HCT116 (cell line): ENCODE measurements around the gene COX6A2. TPM values are rescaled to one million over a fixed set of nuclear protein-coding genes. Genes with fewer than 3 reads are reported as not detected.

Source experiments
- ATAC-seq: fragments of 200-7000 bp; cut with Tn5 transposase; 2 replicates; pipeline ENCODE4 v1.9.1; 2020; ENCODE audit warnings: mild to moderate bottlenecking, moderate library complexity
- Bru-seq: library from RNA; stranded (reverse); fragments of 400-500 nt; gene quantifications from one replicate; lab custom pipeline; 2021; lab: Mats Ljungman, UMichigan
- BruChase-seq, 2 experiments: library from RNA; stranded (reverse); fragments of 400-500 nt; gene quantifications; one replicate each; lab custom pipeline; 2021; lab: Mats Ljungman, UMichigan
- BruUV-seq: library from RNA; stranded (reverse); fragments of 400-500 nt; replicated peaks from 2 replicates; lab custom pipeline; 2021; lab: Mats Ljungman, UMichigan
- CTCF ChIA-PET: fragments of 300-600 bp; sonication (Branson Sonifier 250); formaldehyde crosslinking; loops from one replicate; lab custom pipeline; 2021; ENCODE audit warnings: antibody characterized with exemption; lab: Charles Lee
- POLR2A ChIA-PET: fragments of 300-600, 350-600 bp; sonication (Branson Sonifier 250); formaldehyde crosslinking; loops from one replicate; lab custom pipeline; 2021; ENCODE audit warnings: antibody characterized with exemption; lab: Charles Lee
- RAD21 ChIA-PET, 2 experiments: fragments of 300-600 bp; sonication (Branson Sonifier 250); formaldehyde crosslinking; loops; one replicate each; lab custom pipeline; 2023; ENCODE audit warnings: low total read pairs in 2 of 2; ENCODE audit not compliant: uncharacterized antibody in 2 of 2, unreplicated experiment in 2 of 2, low non-redundant PET in 1 of 2; lab: Charles Lee
- DNase-seq: peaks from one replicate; pipeline ENCODE4 v3.0.0-alpha.2; 2010; ENCODE audit warnings: low read depth, low spot score
- H2AFZ ChIP-seq: fragments of 200-600 bp; shearing (Covaris generic), sonication (generic); 2 replicates; pipeline ENCODE4 v1.6.1; 2017; ENCODE audit warnings: low read depth, mixed run types, mixed read lengths, antibody characterized with exemption, low read length; ENCODE audit not compliant: poor library complexity, severe bottlenecking
- H3K27ac ChIP-seq: 2 replicates; pipeline ENCODE4 v1.5.1; 2012; ENCODE audit warnings: low read depth, low read length
- H3K27me3 ChIP-seq: fragments of 200-600 bp; sonication (generic); 2 replicates; pipeline ENCODE4 v1.6.1; 2016; ENCODE audit warnings: mixed run types, low read length, mixed read lengths; ENCODE audit not compliant: insufficient read depth
- H3K36me3 ChIP-seq, 2 experiments: fragments of 200-500 bp in 1 of 2; fragments of 200-600 bp in 1 of 2; sonication (Bioruptor generic) in 1 of 2; sonication (generic) in 1 of 2; 2 replicates each; pipeline versions ENCODE4 v1.5.1 to v1.6.1; 2014 to 2016; ENCODE audit warnings: low read length in 2 of 2, inconsistent platforms in 1 of 2, mixed read lengths in 1 of 2, mixed run types in 1 of 2; ENCODE audit not compliant: insufficient read depth in 2 of 2, control insufficient read depth in 1 of 2
- H3K4me1 ChIP-seq, 2 experiments: fragments of 200-600 bp in 1 of 2; sonication (generic) in 1 of 2; 2 replicates each; pipeline versions ENCODE4 v1.5.1 to v1.6.1; 2012 to 2017; ENCODE audit warnings: low read length in 2 of 2, inconsistent platforms in 1 of 2, mild to moderate bottlenecking in 1 of 2, mixed read lengths in 1 of 2, mixed run types in 1 of 2, moderate library complexity in 1 of 2; ENCODE audit not compliant: insufficient read depth in 2 of 2, control insufficient read depth in 1 of 2
- H3K4me2 ChIP-seq: fragments of 200-600 bp; sonication (generic); 2 replicates; pipeline ENCODE4 v1.6.1; 2017; ENCODE audit warnings: mixed run types, low read length, mixed read lengths
- H3K4me3 ChIP-seq, 2 experiments: fragments of 200-600 bp in 1 of 2; sonication (generic) in 1 of 2; replicated peaks in 1 of 2; 2 replicates each; pipeline ENCODE4 v1.5.1; 2011 to 2016; ENCODE audit warnings: low read length in 2 of 2, control low read depth in 1 of 2, low read depth in 1 of 2, mild to moderate bottlenecking in 1 of 2, mixed read lengths in 1 of 2, mixed run types in 1 of 2
- H3K79me2 ChIP-seq: fragments of 200-600 bp; sonication (generic); 2 replicates; pipeline ENCODE4 v1.6.1; 2017; ENCODE audit warnings: mild to moderate bottlenecking, mixed run types, low read length, moderate library complexity, mixed read lengths; ENCODE audit not compliant: insufficient read depth
- H3K9ac ChIP-seq: fragments of 200-600 bp; sonication (generic); 2 replicates; pipeline ENCODE4 v1.6.1; 2016; ENCODE audit warnings: low read length, mixed read lengths
- H3K9me2 ChIP-seq: fragments of 200-600 bp; sonication (generic), shearing (Covaris generic); 2 replicates; pipeline ENCODE4 v1.6.1; 2017; ENCODE audit warnings: mixed run types, mild to moderate bottlenecking, moderate library complexity; ENCODE audit not compliant: insufficient read depth
- H3K9me3 ChIP-seq, 2 experiments: fragments of 200-500 bp in 1 of 2; fragments of 200-600 bp in 1 of 2; sonication (Bioruptor generic) in 1 of 2; sonication (generic) in 1 of 2; 2 replicates each; pipeline ENCODE4 v1.6.1; 2014 to 2017; ENCODE audit warnings: low read length in 2 of 2, mixed read lengths in 2 of 2, inconsistent platforms in 1 of 2, low read depth in 1 of 2, mild to moderate bottlenecking in 1 of 2, mixed run types in 1 of 2, moderate library complexity in 1 of 2; ENCODE audit not compliant: control insufficient read depth in 1 of 2, insufficient read depth in 1 of 2
- H4K20me1 ChIP-seq: fragments of 200-600 bp; sonication (generic), shearing (Covaris generic); 2 replicates; pipeline ENCODE4 v1.6.1; 2017; ENCODE audit warnings: mixed run types, mild to moderate bottlenecking, moderate library complexity; ENCODE audit not compliant: insufficient read depth
- CTCF ChIP-seq, 3 experiments: fragments of 200-600 bp in 1 of 3; sonication (generic) in 1 of 3; IDR thresholded peaks in 2 of 3; conservative IDR thresholded peaks in 1 of 3; 2 replicates each; pipeline ENCODE4 v1.5.1; 2012 to 2017; ENCODE audit warnings: low read depth in 2 of 3, low read length in 2 of 3, antibody characterized with exemption in 1 of 3, borderline replicate concordance in 1 of 3, control low read depth in 1 of 3, mild to moderate bottlenecking in 1 of 3, mixed read lengths in 1 of 3, mixed run types in 1 of 3, moderate library complexity in 1 of 3; ENCODE audit not compliant: insufficient read depth in 1 of 3
- EGR1 ChIP-seq: IDR thresholded peaks from 2 replicates; pipeline ENCODE4 v1.6.1; 2012; ENCODE audit warnings: low read depth
- EZH2phosphoT487 ChIP-seq: fragments of 200-600 bp; IDR thresholded peaks from 2 replicates; pipeline ENCODE4 v1.6.1; 2018; ENCODE audit warnings: antibody characterized with exemption, borderline replicate concordance
- FOSL1 ChIP-seq: IDR thresholded peaks from 2 replicates; pipeline ENCODE4 v1.6.1; 2012; ENCODE audit warnings: low read depth
- SRF ChIP-seq: IDR thresholded peaks from 2 replicates; pipeline ENCODE4 v1.6.1; 2012; ENCODE audit warnings: low read depth
- ZFX ChIP-seq: fragments of 450-650 bp; IDR thresholded peaks from 2 replicates; pipeline ENCODE4 v1.6.1; 2017
- ZNF274 ChIP-seq: fragments of 200-500 bp; sonication (Bioruptor generic); IDR thresholded peaks from 2 replicates; pipeline ENCODE4 v1.6.1; 2014; ENCODE audit warnings: mild to moderate bottlenecking, low read depth, low read length, inconsistent platforms
- intact Hi-C: fragments of 100-400 bp; cut with micrococcal nuclease; formaldehyde crosslinking; loops from 2 replicates; pipeline ENCODE4 v1.10.0; 2022
- long read RNA-seq: library from polyadenylated mRNA; unstranded; transcript quantifications from one replicate; pipeline ENCODE4 v2.0.0, GENCODE V29; 2021; ENCODE audit not compliant: unreplicated experiment
- polyA plus RNA-seq: library from polyadenylated mRNA; unstranded; fragments of >200 nt; gene quantifications from 2 replicates; pipeline ENCODE4 v1.2.1, GENCODE V29; 2012; ENCODE audit warnings: missing spikeins
- total RNA-seq: library from RNA; stranded (reverse); gene quantifications from one replicate; pipeline ENCODE4 v1.2.1, GENCODE V29; 2021; ENCODE audit not compliant: unreplicated experiment

Gene COX6A2
- not detected for total RNA-seq
- not detected in 2 replicates for polyA plus RNA-seq
- Bru-seq, nascent RNA: not detected
- not detected for BruChase-seq, experiment 1, labeled RNA remaining after a 6-hour chase
- BruChase-seq, experiment 2, labeled RNA remaining after a 2-hour chase: not detected
- long read RNA-seq: 0 reads

- no peak for DNase-seq
- intact Hi-C loops: no loop called here
- H3K36me3 ChIP-seq: no peaks in the 10 kb centered on the region
- H3K4me3 ChIP-seq: no peak within 1 kb of the TSS
- ATAC-seq: no peak
- H2AFZ ChIP-seq: no peak within 1 kb of the TSS
- no peak within 1 kb of the TSS for H3K9ac ChIP-seq
- no peaks in the 10 kb centered on the region for H4K20me1 ChIP-seq
- ChIA-PET RAD21 (interaction anchor here in 1 of 2 experiments (0.5 kb wide), 1 partner anchor 21 kb away, joined by 8 read pairs; no protein-coding TSS in a partner anchor), CTCF (interaction anchor here (1.5 kb wide), 1 partner anchor 475 kb away, joined by 3 read pairs; no protein-coding TSS in a partner anchor), POLR2A (no interaction called here)
- H3K9me3 ChIP-seq: no peaks in the 10 kb centered on the region
- no peak within 1 kb of the TSS for H3K27ac ChIP-seq
- H3K4me2 ChIP-seq: no peak within 1 kb of the TSS
- H3K4me1 ChIP-seq: no peaks in the 10 kb centered on the region
- no peaks in the 10 kb centered on the region for H3K79me2 ChIP-seq
- TF ChIP-seq CTCF (IDR thresholded peaks at IDR 0.05 in 2 of 3, conservative IDR thresholded peaks at IDR 0.05 in 1 of 3; ENCODE audit: borderline replicate concordance in 1 of 3, insufficient read depth in 1 of 3, low read depth in 2 of 3, low read length in 2 of 3): no peak
- TF ChIP-seq SRF: no peak
- TF ChIP-seq EZH2phosphoT487: no peak
- TF ChIP-seq EGR1: no peak
- no peak for TF ChIP-seq ZNF274
- TF ChIP-seq FOSL1: no peak
- TF ChIP-seq ZFX: no peak
- BruUV-seq: no TSS peak
- H3K27me3 ChIP-seq: 0 out of 2 replicates have a peak, but pooled peaks cover 6% of the 10 kb centered on the region
- no peaks in the 10 kb centered on the region for H3K9me2 ChIP-seq
Observed at GRCh38 chr16:31428279-31428597, at the start of gene COX6A2. Gene COX6A2, minus strand, starts transcription at chr16:31428360. Its CDS starts 35 bp downstream, at chr16:31428325.
